Gastrocnemius medialis (tissue), 4 donors: Measurements from ENCODE around the gene TNFRSF21. TPM values are rescaled to one million over a fixed set of nuclear protein-coding genes. Genes with fewer than 3 reads are reported as not detected.

Experiments used
- ATAC-seq, 2 donors: fragments of 150-250 bp; one replicate each; pipeline ENCODE4 v1.9.1; 2016
- DNase-seq, 2 donors: peaks; one replicate each; pipeline ENCODE4 v3.0.0-alpha.2; 2019
- H3K27ac ChIP-seq, 4 donors: fragments of 200-600 bp; sonication (generic); 1 replicate in 1 of 4; 2 replicates in 3 of 4; pipeline ENCODE4 v1.5.1; 2016 to 2018; ENCODE audit warnings: mild to moderate bottlenecking in 2 of 4, moderate library complexity in 1 of 4
- H3K27me3 ChIP-seq, 3 donors: fragments of 200-600 bp; sonication (generic) in 2 of 3; 1 replicate in 1 of 3; 2 replicates in 2 of 3; pipeline versions ENCODE4 v1.5.1 to v1.6.0; 2016 to 2019; ENCODE audit warnings: mild to moderate bottlenecking in 1 of 3, moderate library complexity in 1 of 3
- H3K36me3 ChIP-seq, 2 donors: fragments of 200-600 bp; sonication (generic) in 1 of 2; one replicate each; pipeline ENCODE4 v1.5.1; 2017 to 2018
- H3K4me1 ChIP-seq, 2 donors: fragments of 200-600 bp; sonication (generic) in 1 of 2; one replicate each; pipeline ENCODE4 v1.5.1; 2016 to 2017; ENCODE audit warnings: mild to moderate bottlenecking in 2 of 2
- H3K4me3 ChIP-seq, 4 donors: fragments of 200-600 bp; sonication (generic) in 3 of 4; 1 replicate in 1 of 4; 2 replicates in 3 of 4; pipeline ENCODE4 v1.5.1; 2016 to 2019; ENCODE audit warnings: mild to moderate bottlenecking in 2 of 4
- H3K9me3 ChIP-seq, 3 donors: fragments of 200-600 bp; sonication (generic) in 2 of 3; 1 replicate in 1 of 3; 2 replicates in 2 of 3; pipeline ENCODE4 v1.5.1; 2016 to 2019
- POLR2A ChIP-seq, 2 donors: fragments of 450-650 bp; IDR thresholded peaks; one replicate each; pipeline ENCODE4 v1.6.1; 2017; ENCODE audit warnings: antibody characterized with exemption in 2 of 2, mild to moderate bottlenecking in 2 of 2, moderate library complexity in 2 of 2
- in situ Hi-C, 4 donors: fragments of 200-750 bp; cut with MboI; loops; one replicate each; pipeline versions ENCODE4 v1.15.0 to v1.8.0; 2017; ENCODE audit warnings: low sequenced_read_pairs in 4 of 4
- intact Hi-C: fragments of 100-400 bp; cut with DNase I; formaldehyde crosslinking; loops from one replicate; pipeline ENCODE4 v1.15.1; 2023; ENCODE audit warnings: low total_unique reads
- total RNA-seq, 4 donors: library from RNA; depleted of rRNA; stranded (reverse); fragments of >200 nt; gene quantifications; one replicate each; pipeline versions ENCODE4 v1.1.0 to v1.2.3, GENCODE V29; 2016
- TF ChIP-seq, protein P1 (sequence below), 5 experiments: fragments of 450-650 bp in 3 of 5; fragments of 200-600 bp in 2 of 5; sonication (generic) in 2 of 5; IDR thresholded peaks in 4 of 5; conservative IDR thresholded peaks in 1 of 5; 1 replicate in 4 of 5; 2 replicates in 1 of 5; pipeline ENCODE4 v1.5.1; 2016 to 2019; ENCODE audit warnings: antibody characterized with exemption in 5 of 5, mild to moderate bottlenecking in 3 of 5, moderate library complexity in 3 of 5

The TNFRSF21 gene
- total RNA-seq, 4 donors from 2014 or later: 2.8 to 5.3 (median 3.7) TPM

DNA sequence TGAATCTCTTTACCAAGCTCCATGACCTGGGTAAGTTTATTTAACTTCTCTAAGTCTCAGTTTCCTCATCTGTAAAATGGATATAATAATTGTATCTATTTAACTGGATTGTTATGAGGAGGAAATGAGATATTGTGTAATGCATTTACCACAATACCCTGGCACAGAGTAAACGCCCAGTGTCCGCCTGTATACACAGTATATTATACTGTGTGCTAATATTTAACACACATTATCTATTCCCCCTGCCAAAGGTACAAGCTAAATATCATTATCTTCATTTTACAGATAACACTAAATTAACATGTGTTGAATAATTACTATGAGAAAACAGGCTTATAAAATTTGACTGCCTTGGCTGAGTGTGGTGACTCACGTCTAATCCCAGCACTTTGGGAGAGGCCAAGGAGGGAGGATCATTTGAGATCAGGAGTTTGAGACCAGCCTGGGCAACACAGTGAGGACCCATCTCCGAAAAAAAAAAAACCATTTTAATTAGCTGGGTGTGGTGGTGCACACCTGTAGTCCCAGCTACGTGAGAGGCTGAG, 38.7 kb upstream of the TNFRSF21 start:
- Histone ChIP-seq H3K4me1 (no peaks in the 10 kb centered on the region), H3K9me3 (no peaks in the 10 kb centered on the region), H3K27me3 (no peaks in the 10 kb centered on the region), H3K27ac (no peak overlapping the region), H3K36me3 (no peaks in the 10 kb centered on the region), H3K4me3 (no peak overlapping the region)
- in situ Hi-C loops (no loop called here), intact Hi-C loops (no loop called here)
- DNase-seq: no peak
- TF ChIP-seq, protein P1, sequence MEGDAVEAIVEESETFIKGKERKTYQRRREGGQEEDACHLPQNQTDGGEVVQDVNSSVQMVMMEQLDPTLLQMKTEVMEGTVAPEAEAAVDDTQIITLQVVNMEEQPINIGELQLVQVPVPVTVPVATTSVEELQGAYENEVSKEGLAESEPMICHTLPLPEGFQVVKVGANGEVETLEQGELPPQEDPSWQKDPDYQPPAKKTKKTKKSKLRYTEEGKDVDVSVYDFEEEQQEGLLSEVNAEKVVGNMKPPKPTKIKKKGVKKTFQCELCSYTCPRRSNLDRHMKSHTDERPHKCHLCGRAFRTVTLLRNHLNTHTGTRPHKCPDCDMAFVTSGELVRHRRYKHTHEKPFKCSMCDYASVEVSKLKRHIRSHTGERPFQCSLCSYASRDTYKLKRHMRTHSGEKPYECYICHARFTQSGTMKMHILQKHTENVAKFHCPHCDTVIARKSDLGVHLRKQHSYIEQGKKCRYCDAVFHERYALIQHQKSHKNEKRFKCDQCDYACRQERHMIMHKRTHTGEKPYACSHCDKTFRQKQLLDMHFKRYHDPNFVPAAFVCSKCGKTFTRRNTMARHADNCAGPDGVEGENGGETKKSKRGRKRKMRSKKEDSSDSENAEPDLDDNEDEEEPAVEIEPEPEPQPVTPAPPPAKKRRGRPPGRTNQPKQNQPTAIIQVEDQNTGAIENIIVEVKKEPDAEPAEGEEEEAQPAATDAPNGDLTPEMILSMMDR (IDR thresholded peaks at IDR 0.05 in 4 of 5, conservative IDR thresholded peaks at IDR 0.05 in 1 of 5): no peak
- no peak for TF ChIP-seq POLR2A (IDR thresholded peaks at IDR 0.05)
- ATAC-seq: no peak

DNA sequence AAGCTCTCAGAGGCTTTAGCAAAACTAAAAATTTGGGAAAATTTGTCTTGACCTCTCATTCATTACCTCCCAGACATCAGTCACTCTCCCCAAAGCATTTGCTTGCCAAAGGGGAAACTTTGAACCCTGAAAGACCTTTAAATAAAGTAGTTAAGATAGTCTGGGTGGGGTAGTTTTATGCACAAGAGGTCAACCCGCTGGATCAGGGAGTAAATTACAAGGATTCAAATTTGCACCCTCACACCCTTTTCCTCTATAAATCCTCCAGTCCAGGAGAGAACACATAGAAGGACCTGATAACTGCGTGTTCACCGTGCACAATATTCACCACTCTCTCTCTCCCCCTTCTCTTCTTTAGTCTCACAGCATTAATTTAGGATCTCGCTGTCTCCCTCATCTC, 36.1 kb upstream of the TNFRSF21 start:
- Histone ChIP-seq H3K4me3 (no peak overlapping the region), H3K27me3 (no peaks in the 10 kb centered on the region), H3K36me3 (no peaks in the 10 kb centered on the region), H3K9me3 (no peaks in the 10 kb centered on the region), H3K4me1 (no peaks in the 10 kb centered on the region), H3K27ac (no peak overlapping the region)
- ATAC-seq (no peak), DNase-seq (no peak)
- intact Hi-C loops: no loop called here
- in situ Hi-C loops: no loop called here
- TF ChIP-seq, protein P1 (IDR thresholded peaks at IDR 0.05 in 4 of 5, conservative IDR thresholded peaks at IDR 0.05 in 1 of 5): no peak
- no peak for TF ChIP-seq POLR2A (IDR thresholded peaks at IDR 0.05)

DNA sequence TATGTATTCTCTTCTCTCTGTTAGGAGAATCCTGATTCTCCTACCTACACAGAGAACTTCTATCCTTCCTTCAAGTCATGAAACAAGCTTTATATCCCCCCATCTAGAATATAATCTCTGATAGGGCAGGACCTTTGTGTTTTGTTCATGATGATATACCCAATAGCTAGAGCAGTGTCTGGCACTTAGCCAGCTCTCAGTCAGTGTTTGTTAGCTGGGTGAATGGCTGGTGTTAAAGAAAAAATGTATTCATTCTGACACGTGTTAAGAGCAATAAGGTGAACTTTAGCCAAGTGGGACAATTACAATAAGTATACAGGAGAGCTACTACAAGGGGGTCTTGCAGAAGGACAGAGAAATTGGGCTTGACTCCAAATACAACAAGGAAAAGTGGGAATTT, 34.3 kb upstream of the TNFRSF21 start:
- Histone ChIP-seq H3K4me3 (no peak overlapping the region), H3K36me3 (no peaks in the 10 kb centered on the region), H3K9me3 (no peaks in the 10 kb centered on the region), H3K27me3 (no peaks in the 10 kb centered on the region), H3K4me1 (no peaks in the 10 kb centered on the region), H3K27ac (no peak overlapping the region)
- intact Hi-C loops (no loop called here), in situ Hi-C loops (no loop called here)
- ATAC-seq (no peak), DNase-seq (no peak)
- TF ChIP-seq, protein P1 (IDR thresholded peaks at IDR 0.05 in 4 of 5, conservative IDR thresholded peaks at IDR 0.05 in 1 of 5): no peak
- TF ChIP-seq POLR2A (IDR thresholded peaks at IDR 0.05): no peak

DNA sequence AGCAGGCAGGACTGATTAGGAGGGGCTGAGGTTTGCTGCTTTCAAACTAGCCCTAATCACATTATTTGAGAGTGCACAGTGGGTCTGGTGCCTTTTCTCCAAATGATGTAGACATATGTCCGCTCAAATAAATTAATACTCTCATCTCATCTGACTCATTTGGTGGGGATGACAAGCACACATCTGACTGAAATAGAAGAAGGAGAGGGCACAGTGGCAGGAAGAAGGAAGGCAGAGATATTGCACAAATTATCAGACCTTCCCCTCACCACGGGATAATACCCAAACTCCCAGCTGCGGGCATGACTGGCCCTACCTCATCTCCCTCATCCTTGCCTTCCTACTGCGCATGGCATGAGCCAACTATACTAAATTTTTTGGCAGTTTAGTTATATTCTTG, 33.9 kb upstream of the TNFRSF21 start:
- in situ Hi-C loops (no loop called here), intact Hi-C loops (no loop called here)
- ATAC-seq: no peak
- H3K27ac ChIP-seq: no peak overlapping the region
- H3K4me3 ChIP-seq: no peak overlapping the region
- no peak for TF ChIP-seq POLR2A (IDR thresholded peaks at IDR 0.05)
- TF ChIP-seq, protein P1 (IDR thresholded peaks at IDR 0.05 in 4 of 5, conservative IDR thresholded peaks at IDR 0.05 in 1 of 5): no peak
- H3K9me3 ChIP-seq: no peaks in the 10 kb centered on the region
- no peaks in the 10 kb centered on the region for H3K27me3 ChIP-seq
- DNase-seq: no peak
- H3K4me1 ChIP-seq: no peaks in the 10 kb centered on the region
- no peaks in the 10 kb centered on the region for H3K36me3 ChIP-seq

DNA sequence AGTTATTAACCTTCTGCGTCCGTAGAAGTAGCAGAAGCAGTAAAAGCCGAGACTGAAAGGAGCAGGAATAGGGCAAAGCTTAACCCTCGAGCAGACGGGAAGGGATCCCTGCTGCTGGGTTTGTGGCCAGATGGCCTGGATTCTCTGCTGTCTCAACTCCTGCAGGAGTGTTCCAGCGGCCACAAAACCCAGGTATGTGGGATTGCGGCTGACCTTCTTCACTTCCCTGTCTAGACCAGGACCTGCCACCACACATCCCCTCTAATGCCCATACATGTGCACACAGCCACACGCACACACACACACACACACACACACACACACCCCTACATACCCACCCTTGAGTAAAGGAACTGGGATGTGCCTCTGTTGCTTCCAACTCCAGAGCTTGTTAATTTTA, 33.1 kb upstream of the TNFRSF21 start:
- H3K4me3 ChIP-seq: no peak overlapping the region
- H3K36me3 ChIP-seq: no peaks in the 10 kb centered on the region
- DNase-seq (no peak), ATAC-seq (no peak)
- no peak overlapping the region for H3K27ac ChIP-seq
- no peaks in the 10 kb centered on the region for H3K9me3 ChIP-seq
- intact Hi-C loops (no loop called here), in situ Hi-C loops (no loop called here)
- no peak for TF ChIP-seq POLR2A (IDR thresholded peaks at IDR 0.05)
- TF ChIP-seq, protein P1 (IDR thresholded peaks at IDR 0.05 in 4 of 5, conservative IDR thresholded peaks at IDR 0.05 in 1 of 5): no peak
- H3K27me3 ChIP-seq: no peaks in the 10 kb centered on the region
- no peaks in the 10 kb centered on the region for H3K4me1 ChIP-seq
